ENCODE measurements around the gene WNT3A. TPM values are rescaled to one million over a fixed set of nuclear protein-coding genes. Genes with fewer than 3 reads are reported as not detected.

WNT3A gene
- total and polyA plus RNA-seq, 2 of the 4 experiments (the other 2 are of a cell fraction): not detected

- TF ChIP-seq RCOR1 (IDR thresholded peaks at IDR 0.05; ENCODE audit: insufficient replicate concordance, low read length): no peak
- no peak for TF ChIP-seq CTCF (conservative IDR thresholded peaks at IDR 0.05; ENCODE audit: low read depth, low read length)
- TF ChIP-seq CHD1 (IDR thresholded peaks at IDR 0.05; ENCODE audit: low read depth, low read length): no peak
- no peak for TF ChIP-seq NFE2L2 (IDR thresholded peaks at IDR 0.05; ENCODE audit: low read depth, low read length)
- no peak for TF ChIP-seq SMC3 (IDR thresholded peaks at IDR 0.05; ENCODE audit: low read depth, low read length)
- no peak for TF ChIP-seq CEBPB (IDR thresholded peaks at IDR 0.05; ENCODE audit: low read depth, low read length)
- no peak for TF ChIP-seq USF2 (IDR thresholded peaks at IDR 0.05; ENCODE audit: low read depth, low read length)
- no peak for TF ChIP-seq FOS (IDR thresholded peaks at IDR 0.05; ENCODE audit: low read depth, low read length)
- no peak for TF ChIP-seq MAZ (IDR thresholded peaks at IDR 0.05; ENCODE audit: borderline replicate concordance, low read depth, low read length)
- TF ChIP-seq MXI1 (IDR thresholded peaks at IDR 0.05; ENCODE audit: borderline replicate concordance, low read depth, low read length): no peak
- TF ChIP-seq, protein P1, sequence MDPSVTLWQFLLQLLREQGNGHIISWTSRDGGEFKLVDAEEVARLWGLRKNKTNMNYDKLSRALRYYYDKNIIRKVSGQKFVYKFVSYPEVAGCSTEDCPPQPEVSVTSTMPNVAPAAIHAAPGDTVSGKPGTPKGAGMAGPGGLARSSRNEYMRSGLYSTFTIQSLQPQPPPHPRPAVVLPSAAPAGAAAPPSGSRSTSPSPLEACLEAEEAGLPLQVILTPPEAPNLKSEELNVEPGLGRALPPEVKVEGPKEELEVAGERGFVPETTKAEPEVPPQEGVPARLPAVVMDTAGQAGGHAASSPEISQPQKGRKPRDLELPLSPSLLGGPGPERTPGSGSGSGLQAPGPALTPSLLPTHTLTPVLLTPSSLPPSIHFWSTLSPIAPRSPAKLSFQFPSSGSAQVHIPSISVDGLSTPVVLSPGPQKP (IDR thresholded peaks at IDR 0.05; ENCODE audit: borderline replicate concordance, low read depth, low read length): no peak
- in situ Hi-C loops (cut with MboI; ENCODE audit: low sequenced_read_pairs) (no loop called here), dilution Hi-C loops (cut with HindIII; ENCODE audit: low sequenced_read_pairs, unreplicated experiment) (no loop called here), intact Hi-C loops (cut with micrococcal nuclease) (no loop called here)
- Histone ChIP-seq H2BK20ac (ENCODE audit: low read depth, low read length) (no peak overlapping the region), H4K20me1 (ENCODE audit: insufficient read depth, low read length) (no peaks in the 10 kb centered on the region), H2AFZ (replicated peaks; ENCODE audit: low read length, poor library complexity) (no peak overlapping the region), H2BK5ac (ENCODE audit: low read depth, low read length, poor library complexity, severe bottlenecking) (no peak overlapping the region), H3K79me1 (ENCODE audit: low read depth in 1 of 2, low read length in 2 of 2) (no peaks in the 10 kb centered on the region), H3K9me3 (ENCODE audit: control insufficient read depth, insufficient read depth, low read length) (no peaks in the 10 kb centered on the region), H2AK9ac (replicated peaks; ENCODE audit: low read depth, low read length, poor library complexity) (no peak overlapping the region), H3K56ac (ENCODE audit: extremely low read depth, insufficient read depth, low read length) (no peak overlapping the region), H3K27me3 (ENCODE audit: control insufficient read depth, insufficient read depth, low read length) (peaks cover 25% of the 10 kb centered on the region), H3K14ac (replicated peaks; ENCODE audit: low read depth, low read length) (no peak overlapping the region), H4K5ac (ENCODE audit: low read depth, low read length) (no peak overlapping the region), H3K4ac (ENCODE audit: low read depth, low read length) (no peak overlapping the region), H3K18ac (ENCODE audit: low read depth, low read length) (no peak overlapping the region), H3K36me3 (ENCODE audit: control insufficient read depth, insufficient read depth, low read length) (no peaks in the 10 kb centered on the region), H2BK15ac (ENCODE audit: low read depth, low read length) (no peak overlapping the region), H3K9ac (ENCODE audit: low read depth, low read length) (no peak overlapping the region), H3K4me3 (ENCODE audit: insufficient read depth, low read depth, low read length) (no peak overlapping the region), H4K91ac (ENCODE audit: insufficient read depth, low read depth, low read length) (no peak overlapping the region), H3K4me2 (ENCODE audit: low read depth, low read length) (no peak overlapping the region), H3K9me1 (ENCODE audit: insufficient read depth, low read length) (no peaks in the 10 kb centered on the region), H3K4me1 (ENCODE audit: control insufficient read depth, insufficient read depth, low read length) (no peaks in the 10 kb centered on the region), H4K8ac (ENCODE audit: low read depth in 2 of 2, low read length in 2 of 2) (no peak overlapping the region), H2AK5ac (ENCODE audit: low read depth, low read length) (no peak overlapping the region), H3K27ac (ENCODE audit: insufficient read depth, low read length) (no peak overlapping the region), H3K23ac (ENCODE audit: low read depth, low read length) (no peak overlapping the region), H2BK120ac (ENCODE audit: low read depth, low read length) (no peak overlapping the region)
- WGBS, 2 experiments (ENCODE audit: extremely low coverage in 2 of 2, insufficient read length in 1 of 2): 0% methylated on average over 1 of the region's 2 CpGs; no CpG with 5 or more reads in 1 of the 2 experiments
- no peak for ATAC-seq (ENCODE audit: low read depth)
- no peak for DNase-seq
- ChIA-PET CTCF (interaction anchor here (0.6 kb wide), 1 partner anchor 57 kb away, joined by 3 read pairs; no protein-coding TSS in a partner anchor), POLR2A (ENCODE audit: unreplicated experiment) (no interaction called here)
- BruUV-seq (replicated peaks): no TSS peak
These were observed 26.6 kb downstream of the WNT3A start for GRCh38 chr1:228033376-228033775.
